OCI-LY3 (cell line): ENCODE results near the gene FKTN.

Experiments used
- EZH2phosphoT487 ChIP-seq: fragments of 200-600 bp; shearing (Covaris generic); IDR thresholded peaks from 2 replicates; pipeline ENCODE4 v1.6.1; 2018; ENCODE audit warnings: antibody characterized with exemption, mixed run types, low read depth
- TF ChIP-seq, protein P1 (sequence below): fragments of 200-600, 300-600 bp; sonication (generic); IDR thresholded peaks from 2 replicates; pipeline ENCODE4 v1.5.1; 2014; ENCODE audit warnings: antibody characterized with exemption, low read length, low read depth

DNA sequence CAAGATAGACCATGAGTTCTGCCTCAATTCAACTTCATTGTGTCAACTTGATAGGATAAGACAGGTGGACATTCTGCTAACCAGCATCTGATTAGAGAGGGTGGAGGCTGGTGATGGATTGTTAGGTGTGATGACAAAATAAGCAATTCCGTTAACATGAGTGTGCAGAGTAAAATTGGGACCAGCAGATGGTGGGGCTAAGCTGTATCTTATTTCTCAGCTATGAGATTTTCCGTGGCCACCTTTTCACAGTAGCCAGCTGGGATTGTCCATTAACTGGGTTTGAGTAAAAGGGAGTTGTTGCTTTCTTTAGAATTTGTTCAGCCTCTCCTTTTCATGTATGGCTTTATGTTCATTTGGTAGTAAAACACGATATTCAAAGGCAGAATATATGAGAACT is 75.5 kb downstream of the FKTN start:
- TF ChIP-seq EZH2phosphoT487, result no peak
- TF ChIP-seq, protein P1, sequence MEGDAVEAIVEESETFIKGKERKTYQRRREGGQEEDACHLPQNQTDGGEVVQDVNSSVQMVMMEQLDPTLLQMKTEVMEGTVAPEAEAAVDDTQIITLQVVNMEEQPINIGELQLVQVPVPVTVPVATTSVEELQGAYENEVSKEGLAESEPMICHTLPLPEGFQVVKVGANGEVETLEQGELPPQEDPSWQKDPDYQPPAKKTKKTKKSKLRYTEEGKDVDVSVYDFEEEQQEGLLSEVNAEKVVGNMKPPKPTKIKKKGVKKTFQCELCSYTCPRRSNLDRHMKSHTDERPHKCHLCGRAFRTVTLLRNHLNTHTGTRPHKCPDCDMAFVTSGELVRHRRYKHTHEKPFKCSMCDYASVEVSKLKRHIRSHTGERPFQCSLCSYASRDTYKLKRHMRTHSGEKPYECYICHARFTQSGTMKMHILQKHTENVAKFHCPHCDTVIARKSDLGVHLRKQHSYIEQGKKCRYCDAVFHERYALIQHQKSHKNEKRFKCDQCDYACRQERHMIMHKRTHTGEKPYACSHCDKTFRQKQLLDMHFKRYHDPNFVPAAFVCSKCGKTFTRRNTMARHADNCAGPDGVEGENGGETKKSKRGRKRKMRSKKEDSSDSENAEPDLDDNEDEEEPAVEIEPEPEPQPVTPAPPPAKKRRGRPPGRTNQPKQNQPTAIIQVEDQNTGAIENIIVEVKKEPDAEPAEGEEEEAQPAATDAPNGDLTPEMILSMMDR, result no peak
